ENCODE measurements around the gene PTF1A. TPM values are rescaled to one million over a fixed set of nuclear protein-coding genes. Genes with fewer than 3 reads are reported as not detected.

The PTF1A gene
- total RNA-seq, 4 donors from 2014 or later, result not detected

DNA sequence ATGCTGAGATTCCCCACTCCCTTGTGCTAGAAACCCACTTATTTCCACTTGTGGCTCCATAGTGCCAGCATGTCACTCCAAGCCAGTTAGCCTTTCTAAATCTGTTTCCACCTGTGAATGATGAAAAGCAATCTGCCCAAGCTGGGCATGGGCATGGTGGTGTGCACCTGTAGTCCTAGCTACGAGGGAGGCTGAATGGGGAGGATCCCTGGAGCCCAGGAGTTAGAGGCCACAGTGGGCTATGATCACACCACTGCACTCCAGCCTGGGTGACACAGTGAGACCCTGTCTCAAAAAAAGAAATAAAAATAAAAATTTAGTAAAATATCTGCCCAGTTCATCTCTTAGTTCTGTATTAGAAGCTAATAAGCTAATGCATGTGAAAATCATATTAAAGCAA, 5.0 kb upstream of the PTF1A start:
- TF ChIP-seq, protein P1, sequence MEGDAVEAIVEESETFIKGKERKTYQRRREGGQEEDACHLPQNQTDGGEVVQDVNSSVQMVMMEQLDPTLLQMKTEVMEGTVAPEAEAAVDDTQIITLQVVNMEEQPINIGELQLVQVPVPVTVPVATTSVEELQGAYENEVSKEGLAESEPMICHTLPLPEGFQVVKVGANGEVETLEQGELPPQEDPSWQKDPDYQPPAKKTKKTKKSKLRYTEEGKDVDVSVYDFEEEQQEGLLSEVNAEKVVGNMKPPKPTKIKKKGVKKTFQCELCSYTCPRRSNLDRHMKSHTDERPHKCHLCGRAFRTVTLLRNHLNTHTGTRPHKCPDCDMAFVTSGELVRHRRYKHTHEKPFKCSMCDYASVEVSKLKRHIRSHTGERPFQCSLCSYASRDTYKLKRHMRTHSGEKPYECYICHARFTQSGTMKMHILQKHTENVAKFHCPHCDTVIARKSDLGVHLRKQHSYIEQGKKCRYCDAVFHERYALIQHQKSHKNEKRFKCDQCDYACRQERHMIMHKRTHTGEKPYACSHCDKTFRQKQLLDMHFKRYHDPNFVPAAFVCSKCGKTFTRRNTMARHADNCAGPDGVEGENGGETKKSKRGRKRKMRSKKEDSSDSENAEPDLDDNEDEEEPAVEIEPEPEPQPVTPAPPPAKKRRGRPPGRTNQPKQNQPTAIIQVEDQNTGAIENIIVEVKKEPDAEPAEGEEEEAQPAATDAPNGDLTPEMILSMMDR (IDR thresholded peaks at IDR 0.05; ENCODE audit: low read depth), result no peak

DNA sequence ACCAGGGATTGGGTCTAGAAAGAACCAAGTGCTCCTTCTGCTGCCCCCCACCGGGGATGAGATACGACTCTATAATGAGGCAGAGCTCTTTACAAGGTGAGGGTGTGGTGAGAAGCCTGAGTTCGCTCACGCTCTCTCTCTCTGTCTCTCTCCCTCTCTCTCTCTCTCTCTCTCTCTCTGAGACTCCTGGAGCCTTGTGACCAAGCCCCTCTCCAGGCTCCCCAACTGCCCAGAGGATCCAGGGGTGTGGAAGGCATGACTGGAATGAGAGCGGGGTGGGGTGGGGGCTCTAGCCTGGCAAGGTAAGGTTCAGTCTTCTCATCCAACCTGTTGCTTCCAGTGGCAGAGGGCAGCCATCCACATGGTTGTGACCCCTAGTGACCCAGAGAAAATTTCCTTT, 3.1 kb upstream of the PTF1A start:
- TF ChIP-seq, protein P1 (IDR thresholded peaks at IDR 0.05; ENCODE audit: low read depth), result no peak

DNA sequence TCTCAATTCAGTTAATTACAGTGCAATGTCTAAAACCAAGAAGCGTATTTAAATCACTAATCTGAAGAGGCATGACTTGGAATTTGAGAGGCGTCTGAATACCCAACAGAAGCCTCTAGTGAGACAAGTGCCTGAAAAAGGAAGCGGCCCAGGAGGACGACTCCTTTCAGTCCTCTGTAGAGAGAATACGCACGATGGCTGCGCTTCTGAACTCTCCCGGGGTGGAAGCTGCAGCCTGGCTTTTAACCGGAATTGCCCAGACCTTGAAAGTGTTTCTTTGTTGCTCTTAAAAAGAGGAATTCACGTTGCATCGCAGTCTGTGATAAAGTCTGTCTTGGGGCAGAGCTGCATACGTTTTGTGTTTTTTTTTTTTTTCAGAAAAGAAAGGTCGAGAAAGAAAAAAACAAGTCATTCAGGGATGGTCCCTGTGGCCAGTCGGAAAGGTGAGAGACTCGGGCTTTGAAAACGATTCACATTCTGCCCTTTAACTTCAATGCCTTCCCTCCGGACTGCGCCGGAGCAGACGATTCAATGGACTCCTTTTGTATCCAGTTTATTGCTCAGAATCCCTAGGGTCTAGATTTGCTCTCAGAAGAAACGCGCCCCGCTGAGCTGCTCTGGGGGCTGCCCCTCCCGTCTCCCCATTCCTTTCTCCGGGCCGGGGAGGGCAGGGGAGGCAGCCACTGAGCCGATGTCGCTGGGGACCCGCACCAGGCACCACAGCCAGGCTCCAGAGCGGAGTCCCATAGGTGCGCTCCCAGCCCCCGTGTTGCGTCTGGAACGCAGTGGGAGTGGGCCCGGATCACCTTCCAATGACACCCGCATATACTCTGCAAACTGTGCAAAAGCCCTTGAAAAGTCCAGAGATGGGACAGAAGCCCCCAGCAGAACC, 994 bp upstream of the PTF1A start:
- TF ChIP-seq, protein P1 (IDR thresholded peaks at IDR 0.05; ENCODE audit: low read depth), result no peak

DNA sequence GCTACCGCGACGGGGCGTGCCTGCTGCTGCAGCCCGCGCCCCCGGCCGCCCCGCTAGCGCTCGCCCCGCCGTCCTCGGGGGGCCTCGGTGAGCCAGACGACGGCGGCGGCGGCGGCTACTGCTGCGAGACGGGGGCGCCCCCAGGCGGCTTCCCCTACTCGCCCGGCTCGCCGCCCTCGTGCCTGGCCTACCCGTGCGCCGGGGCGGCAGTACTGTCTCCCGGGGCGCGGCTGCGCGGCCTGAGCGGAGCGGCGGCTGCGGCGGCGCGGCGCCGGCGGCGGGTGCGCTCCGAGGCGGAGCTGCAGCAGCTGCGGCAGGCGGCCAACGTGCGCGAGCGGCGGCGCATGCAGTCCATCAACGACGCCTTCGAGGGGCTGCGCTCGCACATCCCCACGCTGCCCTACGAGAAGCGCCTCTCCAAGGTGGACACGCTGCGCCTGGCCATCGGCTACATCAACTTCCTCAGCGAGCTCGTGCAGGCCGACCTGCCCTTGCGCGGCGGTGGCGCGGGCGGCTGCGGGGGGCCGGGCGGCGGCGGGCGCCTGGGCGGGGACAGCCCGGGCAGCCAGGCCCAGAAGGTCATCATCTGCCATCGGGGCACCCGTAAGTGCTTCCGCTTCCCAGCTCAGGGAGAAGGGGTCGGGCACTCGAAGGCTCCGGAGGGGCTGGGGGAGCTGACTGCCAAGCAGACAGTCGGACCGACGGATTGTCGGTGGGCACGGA, 761 bp downstream of the PTF1A start:
- TF ChIP-seq, protein P1 (IDR thresholded peaks at IDR 0.05; ENCODE audit: low read depth), result no peak

DNA sequence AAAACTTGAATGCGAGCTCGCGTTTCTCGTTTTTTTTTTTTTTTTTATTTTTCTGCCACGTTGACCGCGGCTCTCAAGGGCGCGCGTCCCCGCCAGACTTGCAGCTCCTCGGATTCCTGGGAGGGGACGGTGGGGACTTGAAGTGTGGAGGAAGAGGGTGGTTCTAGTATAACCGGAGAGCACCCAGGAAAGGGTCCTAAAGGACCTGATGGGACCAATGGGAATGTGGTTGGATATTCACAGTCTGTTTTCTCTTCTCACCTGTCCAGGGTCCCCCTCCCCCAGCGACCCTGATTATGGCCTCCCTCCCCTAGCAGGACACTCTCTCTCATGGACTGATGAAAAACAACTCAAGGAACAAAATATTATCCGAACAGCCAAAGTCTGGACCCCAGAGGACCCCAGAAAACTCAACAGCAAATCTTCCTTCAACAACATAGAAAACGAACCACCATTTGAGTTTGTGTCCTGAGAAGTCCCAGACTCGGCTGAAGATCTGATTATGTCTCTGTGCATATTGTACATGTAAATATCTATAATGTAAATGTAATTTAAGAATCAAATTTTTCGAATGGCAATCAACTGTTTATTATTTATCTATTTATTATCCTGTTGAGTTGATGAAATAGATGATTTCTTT, 1.4 kb downstream of the PTF1A start:
- TF ChIP-seq, protein P1 (IDR thresholded peaks at IDR 0.05; ENCODE audit: low read depth), result no peak

DNA sequence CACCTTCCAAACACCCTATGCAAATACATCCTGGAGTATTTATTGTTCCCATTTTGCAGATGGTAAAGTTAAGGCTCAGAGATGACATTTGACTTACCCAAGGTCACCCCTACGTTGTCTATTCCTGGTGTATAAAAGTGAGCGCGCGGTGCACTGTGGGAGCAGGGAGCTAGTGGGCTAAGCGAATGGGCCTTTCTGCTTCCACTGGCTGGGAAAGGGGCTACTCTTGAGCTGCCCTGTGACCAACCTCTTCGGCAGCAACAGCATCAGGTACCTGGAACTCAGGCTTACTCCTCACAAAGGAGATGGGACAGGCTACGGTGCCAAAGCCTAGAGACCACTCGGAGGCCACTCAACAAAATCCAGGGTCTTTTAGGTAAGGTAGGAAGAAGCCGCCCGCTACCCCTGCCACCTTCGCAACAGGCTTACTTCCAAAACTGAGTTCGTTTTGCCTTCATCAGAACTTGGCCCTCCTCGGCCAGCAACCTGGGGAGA, 2.4 kb downstream of the PTF1A start:
- TF ChIP-seq, protein P1 (IDR thresholded peaks at IDR 0.05; ENCODE audit: low read depth), result no peak

All from subcutaneous adipose tissue (tissue), 4 donors.